Testis (tissue), 3 donors: ENCODE data around the gene SPDYE6. TPM values are rescaled to one million over a fixed set of nuclear protein-coding genes. Genes with fewer than 3 reads are reported as not detected.
"Not testable (repeated sequence)": the region's sequence is repeated elsewhere in the genome, so short reads cannot be mapped to it uniquely, and the experiment has no call there.

Source experiments
- DNase-seq: peaks from one replicate; pipeline ENCODE4 v3.0.0-alpha.2; 2019
- H3K27ac ChIP-seq, 2 donors: fragments of 200-600 bp; sonication (generic); one replicate each; pipeline ENCODE4 v1.5.1; 2019
- H3K27me3 ChIP-seq: fragments of 200-600 bp; sonication (generic); one replicate; pipeline ENCODE4 v1.5.1; 2019
- H3K36me3 ChIP-seq: fragments of 200-600 bp; sonication (generic); one replicate; pipeline ENCODE4 v1.5.1; 2017; ENCODE audit warnings: low read depth; ENCODE audit errors: missing control alignments
- H3K4me1 ChIP-seq: fragments of 200-600 bp; sonication (generic); one replicate; pipeline ENCODE4 v1.5.1; 2019
- H3K4me3 ChIP-seq, 2 donors: fragments of 200-600 bp; sonication (generic); one replicate each; pipeline ENCODE4 v1.5.1; 2017 to 2019
- H3K9me3 ChIP-seq: fragments of 200-600 bp; sonication (generic); one replicate; pipeline ENCODE4 v1.5.1; 2017
- POLR2A ChIP-seq: fragments of 450-650 bp; IDR thresholded peaks from one replicate; pipeline ENCODE4 v1.6.1; 2017; ENCODE audit warnings: antibody characterized with exemption, mild to moderate bottlenecking, moderate library complexity
- WGBS, 2 donors: methylation state at CpG; one replicate each; pipeline ENCODE4 v1.1.5; 2018; 5-methylcytosine and 5-hydroxymethylcytosine counted together
- intact Hi-C: fragments of 100-400 bp; cut with DNase I; formaldehyde crosslinking; loops from one replicate; pipeline ENCODE4 v1.15.1; 2023; ENCODE audit warnings: low total_unique reads
- polyA plus RNA-seq: library from polyadenylated mRNA; stranded (reverse); fragments of 350-450 nt; fragmentation: Illumina TruSeq; extraction: RNeasy Lipid Tissue Mini Kit (QIAGEN cat#74804); gene quantifications from one replicate; pipeline ENCODE4 v1.2.3, GENCODE V29; 2014; ENCODE audit warnings: low read depth, low replicate concordance; ENCODE audit not compliant: insufficient read depth
- total RNA-seq, 2 donors: library from RNA; depleted of rRNA; stranded (reverse); fragments of >200 nt; gene quantifications; one replicate each; pipeline ENCODE4 v1.2.3, GENCODE V29; 2016
- TF ChIP-seq, protein P1 (sequence below), 3 experiments: fragments of 450-650 bp in 2 of 3; fragments of 200-600 bp in 1 of 3; sonication (generic) in 1 of 3; IDR thresholded peaks; one replicate each; pipeline ENCODE4 v1.5.1; 2016 to 2019; ENCODE audit warnings: antibody characterized with exemption in 3 of 3, mild to moderate bottlenecking in 2 of 3, moderate library complexity in 1 of 3

Gene SPDYE6
- total and polyA plus RNA-seq, 3 donors from 2014 or later = 2.3 to 6.7 (median 5.2) TPM

DNA sequence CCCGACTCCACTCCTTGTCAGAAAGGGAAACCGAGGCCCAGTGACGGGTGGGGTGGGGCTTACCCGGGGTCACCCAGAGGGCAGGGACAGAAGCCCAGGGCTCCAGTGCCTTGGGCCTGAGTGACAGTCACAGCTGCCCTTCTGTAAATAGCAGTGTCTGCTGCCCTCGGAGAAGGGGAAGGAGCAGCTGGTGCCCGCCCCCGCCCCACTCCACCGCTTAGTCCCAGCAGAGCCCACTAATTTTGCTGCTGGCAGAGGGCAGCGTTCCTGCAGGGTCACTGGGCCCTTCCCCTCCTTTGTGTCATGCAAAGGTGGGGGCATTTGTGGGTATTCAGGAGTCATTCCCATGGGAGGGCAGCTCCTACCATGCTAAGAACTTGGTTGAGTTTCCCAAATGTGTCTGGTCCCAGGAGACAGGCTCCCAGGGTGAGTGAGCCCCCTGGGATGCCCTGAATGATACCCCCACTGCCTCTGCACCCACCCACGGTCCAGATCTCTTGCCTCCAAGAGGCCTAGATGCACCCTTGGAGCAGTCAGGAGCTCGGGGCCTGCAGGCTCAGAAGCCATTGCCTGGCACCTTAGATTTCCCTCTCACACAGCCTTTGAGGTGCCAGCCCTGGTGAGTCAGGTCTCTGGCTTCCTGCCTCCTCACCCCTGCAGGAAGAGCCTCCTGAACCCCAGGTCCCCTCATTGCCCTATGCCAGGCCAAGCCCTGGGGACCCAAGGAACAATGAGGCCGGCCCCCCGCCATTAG is 52.4 kb downstream of the SPDYE6 start:
- WGBS, 2 donors = 90 to 91% methylated on average over 8 to 13 of the region's 13 CpGs
- no peaks in the 10 kb centered on the region for H3K36me3 ChIP-seq
- intact Hi-C loops = no loop called here
- no peak overlapping the region for H3K27ac ChIP-seq
- no peaks in the 10 kb centered on the region for H3K9me3 ChIP-seq
- TF ChIP-seq POLR2A = no peak
- TF ChIP-seq, protein P1, sequence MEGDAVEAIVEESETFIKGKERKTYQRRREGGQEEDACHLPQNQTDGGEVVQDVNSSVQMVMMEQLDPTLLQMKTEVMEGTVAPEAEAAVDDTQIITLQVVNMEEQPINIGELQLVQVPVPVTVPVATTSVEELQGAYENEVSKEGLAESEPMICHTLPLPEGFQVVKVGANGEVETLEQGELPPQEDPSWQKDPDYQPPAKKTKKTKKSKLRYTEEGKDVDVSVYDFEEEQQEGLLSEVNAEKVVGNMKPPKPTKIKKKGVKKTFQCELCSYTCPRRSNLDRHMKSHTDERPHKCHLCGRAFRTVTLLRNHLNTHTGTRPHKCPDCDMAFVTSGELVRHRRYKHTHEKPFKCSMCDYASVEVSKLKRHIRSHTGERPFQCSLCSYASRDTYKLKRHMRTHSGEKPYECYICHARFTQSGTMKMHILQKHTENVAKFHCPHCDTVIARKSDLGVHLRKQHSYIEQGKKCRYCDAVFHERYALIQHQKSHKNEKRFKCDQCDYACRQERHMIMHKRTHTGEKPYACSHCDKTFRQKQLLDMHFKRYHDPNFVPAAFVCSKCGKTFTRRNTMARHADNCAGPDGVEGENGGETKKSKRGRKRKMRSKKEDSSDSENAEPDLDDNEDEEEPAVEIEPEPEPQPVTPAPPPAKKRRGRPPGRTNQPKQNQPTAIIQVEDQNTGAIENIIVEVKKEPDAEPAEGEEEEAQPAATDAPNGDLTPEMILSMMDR (IDR thresholded peaks at IDR 0.05) = no peak
- no peaks in the 10 kb centered on the region for H3K27me3 ChIP-seq
- no peak overlapping the region for H3K4me3 ChIP-seq
- H3K4me1 ChIP-seq = no peaks in the 10 kb centered on the region
- no peak for DNase-seq

DNA sequence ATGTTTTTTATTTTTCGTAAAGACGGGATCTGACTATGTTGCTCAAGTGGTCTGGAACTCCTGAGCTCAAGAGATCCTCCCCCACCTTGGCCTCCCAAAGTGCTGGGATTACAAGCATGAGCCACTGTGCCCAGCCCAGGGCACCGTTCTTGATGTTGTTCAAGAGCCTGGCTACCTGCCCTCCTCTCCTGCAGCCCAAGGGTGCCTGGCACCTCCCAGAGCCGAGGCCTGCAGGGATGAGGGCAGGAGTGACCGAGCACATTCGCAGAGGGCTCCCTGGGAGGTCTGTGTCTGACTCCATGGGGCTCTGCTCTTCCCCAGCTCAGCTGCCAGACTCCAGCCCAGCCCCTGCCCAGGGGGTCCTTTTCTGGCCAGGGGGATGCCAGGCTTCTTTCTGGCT is 54.2 kb downstream of the SPDYE6 start:
- WGBS, 2 donors = 82 to 97% methylated on average over 3 to 6 of the region's 6 CpGs
- Histone ChIP-seq H3K4me3 (no peak overlapping the region), H3K9me3 (no peaks in the 10 kb centered on the region), H3K27me3 (no peaks in the 10 kb centered on the region), H3K36me3 (no peaks in the 10 kb centered on the region), H3K27ac (no peak overlapping the region), H3K4me1 (no peaks in the 10 kb centered on the region)
- no peak for TF ChIP-seq POLR2A
- TF ChIP-seq, protein P1 (IDR thresholded peaks at IDR 0.05) = no peak
- no peak for DNase-seq
- intact Hi-C loops = no loop called here

DNA sequence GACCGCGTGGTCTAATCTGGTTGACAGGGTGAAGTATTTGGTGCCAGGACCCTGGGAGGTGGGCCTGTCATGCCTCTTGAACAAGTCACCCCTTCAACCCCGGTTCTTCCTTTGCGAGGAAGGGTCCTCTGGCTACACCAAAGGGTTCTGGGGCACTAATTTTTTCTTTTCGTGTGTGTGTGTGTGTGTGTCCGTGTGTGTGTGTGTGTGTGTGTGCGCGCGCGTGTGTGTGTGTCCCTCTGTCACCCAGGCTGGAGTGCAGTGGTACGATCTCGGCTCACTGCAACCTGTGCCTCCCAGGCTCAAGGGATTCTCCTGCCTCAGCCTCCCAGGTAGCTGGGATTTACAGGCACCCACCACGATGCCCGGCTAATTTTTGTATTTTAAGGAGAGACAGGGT is 54.9 kb downstream of the SPDYE6 start:
- H3K27ac ChIP-seq, H3K36me3 ChIP-seq, intact Hi-C loops, H3K9me3 ChIP-seq, DNase-seq, H3K4me1 ChIP-seq, H3K27me3 ChIP-seq: not testable (repeated sequence)
- peak overlapping the region in 1 of 2 donors; percentile 53 for H3K4me3 ChIP-seq
- WGBS, 2 donors = 73 to 92% methylated on average over 14 of the region's 14 CpGs

DNA sequence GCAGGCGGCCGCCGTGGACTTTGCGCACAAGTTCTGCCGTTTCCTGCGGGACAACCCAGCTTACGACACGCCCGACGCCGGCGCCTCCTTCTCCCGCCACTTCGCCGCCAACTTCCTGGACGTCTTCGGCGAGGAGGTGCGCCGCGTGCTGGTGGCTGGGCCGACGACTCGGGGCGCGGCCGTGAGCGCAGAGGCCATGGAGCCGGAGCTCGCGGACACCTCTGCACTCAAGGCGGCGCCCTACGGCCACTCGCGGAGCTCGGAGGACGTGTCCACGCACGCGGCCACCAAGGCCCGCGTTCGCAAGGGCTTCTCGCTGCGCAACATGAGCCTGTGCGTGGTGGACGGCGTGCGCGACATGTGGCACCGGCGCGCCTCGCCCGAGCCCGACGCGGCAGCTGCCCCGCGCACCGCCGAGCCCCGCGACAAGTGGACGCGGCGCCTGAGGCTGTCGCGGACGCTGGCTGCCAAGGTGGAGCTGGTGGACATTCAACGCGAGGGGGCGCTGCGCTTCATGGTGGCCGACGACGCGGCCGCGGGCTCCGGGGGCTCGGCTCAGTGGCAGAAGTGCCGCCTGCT is 55.5 kb downstream of the SPDYE6 start:
- no peaks in the 10 kb centered on the region for H3K36me3 ChIP-seq
- H3K4me1 ChIP-seq = no peaks in the 10 kb centered on the region
- H3K27me3 ChIP-seq = no peaks in the 10 kb centered on the region
- H3K4me3 ChIP-seq = peak overlapping the region; percentile 40 to 53
- intact Hi-C loops = no loop called here
- 29 to 62% methylated on average over 14 to 71 of the region's 84 CpGs for WGBS, 2 donors
- no peak overlapping the region for H3K27ac ChIP-seq
- TF ChIP-seq, protein P1 (IDR thresholded peaks at IDR 0.05) = peak in 1 of 3 experiments; percentile 33
- no peak for TF ChIP-seq POLR2A
- H3K9me3 ChIP-seq = no peaks in the 10 kb centered on the region
- peak; percentile 58 for DNase-seq

DNA sequence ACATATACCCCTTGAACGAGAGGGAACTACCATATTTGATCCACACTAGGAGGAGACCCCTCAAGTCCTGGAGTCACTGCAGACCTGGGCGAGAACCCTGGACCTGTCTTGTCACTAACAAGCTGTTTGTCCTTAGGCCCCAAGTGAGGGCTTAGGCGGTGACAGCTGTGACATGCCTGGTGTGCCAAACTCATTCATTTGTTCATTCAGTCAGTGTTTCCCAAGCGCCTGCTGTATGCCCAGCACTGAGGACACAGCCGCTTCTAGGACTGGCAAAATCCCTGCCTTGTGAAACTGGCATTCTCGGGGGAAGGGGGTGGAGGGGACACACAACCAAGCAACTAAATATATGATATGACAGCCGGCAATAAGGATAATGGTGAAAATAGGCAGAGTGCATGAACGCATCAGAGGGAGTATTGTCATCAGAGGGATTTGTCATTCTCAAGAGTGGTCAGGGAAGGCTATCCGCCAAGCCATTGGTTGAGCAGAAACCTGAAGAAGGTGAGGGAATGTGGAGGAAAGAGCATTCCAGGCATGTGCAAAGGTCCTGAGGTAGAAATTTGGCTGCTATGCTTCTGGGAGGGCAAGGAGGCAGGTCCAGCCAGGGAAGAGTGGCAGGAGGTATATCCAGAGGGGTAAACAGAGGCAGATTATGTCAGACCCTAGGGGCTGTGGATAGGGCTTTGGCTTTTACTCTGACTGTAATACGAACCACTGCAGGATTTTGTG is 58.6 kb downstream of the SPDYE6 start:
- intact Hi-C loops = no loop called here
- no peak for DNase-seq
- Histone ChIP-seq H3K27me3 (no peaks in the 10 kb centered on the region), H3K4me3 (no peak overlapping the region), H3K27ac (no peak overlapping the region), H3K9me3 (no peaks in the 10 kb centered on the region), H3K4me1 (no peaks in the 10 kb centered on the region), H3K36me3 (no peaks in the 10 kb centered on the region)
- 94 to 95% methylated on average over 9 to 10 of the region's 10 CpGs for WGBS, 2 donors
- TF ChIP-seq, protein P1 (IDR thresholded peaks at IDR 0.05) = no peak
- no peak for TF ChIP-seq POLR2A
